ENCODE measurements around the gene MYPOP. TPM values are rescaled to one million over a fixed set of nuclear protein-coding genes. Genes with fewer than 3 reads are reported as not detected.
A peak's percentile ranks its signal among the peaks of the same experiment; 100 is the strongest.

MYPOP gene
- total RNA-seq, 2 donors from 2014 or later: 8.7 to 9.1 TPM

DNA sequence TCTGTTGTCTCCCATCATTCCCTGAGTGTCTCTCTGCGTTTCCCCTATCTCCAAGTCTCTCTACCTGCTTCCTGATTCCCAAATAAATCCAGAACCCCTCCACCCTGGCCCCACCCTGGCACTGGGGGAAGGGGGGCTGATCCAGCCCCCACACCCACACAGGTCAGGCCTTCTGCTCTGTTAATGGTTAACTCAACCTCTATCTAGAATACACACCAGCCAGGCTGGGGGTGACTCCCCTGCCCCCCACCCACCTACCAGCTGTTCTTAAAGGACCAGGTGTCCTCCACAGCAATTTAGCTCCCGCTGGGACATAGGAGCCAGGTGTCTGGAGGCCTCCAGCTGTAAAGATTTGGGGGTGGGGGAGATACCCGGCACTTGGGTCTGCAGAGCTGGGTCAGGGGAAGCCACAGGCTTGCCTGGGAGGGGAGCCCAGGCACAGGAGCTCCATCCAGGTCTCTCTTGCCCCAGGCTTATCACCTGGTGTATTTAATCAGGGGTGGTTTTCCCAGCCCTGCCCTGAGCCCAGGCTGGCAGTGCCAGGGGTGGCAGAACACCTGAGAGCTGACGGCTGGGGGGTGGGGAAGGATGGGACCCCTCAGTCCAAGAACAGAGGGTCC lies 20.4 kb downstream of the MYPOP start:
- no peak for DNase-seq (ENCODE audit: low spot score)
- intact Hi-C loops (cut with DNase I): loop anchor here (5.0 to 10.0 kb wide), 2 partner anchors 65 to 133 kb away; partner anchors contain the start of gene RSPH6A
- 42% methylated on average over 4 of the region's 4 CpGs for WGBS
- H3K27ac ChIP-seq: peak overlapping the region; percentile 76 to 82
- H3K4me1 ChIP-seq (replicated peaks): peaks cover 29% of the 10 kb centered on the region
- H3K27me3 ChIP-seq (replicated peaks; ENCODE audit: insufficient read depth): no peaks in the 10 kb centered on the region
- H3K9me3 ChIP-seq: no peaks in the 10 kb centered on the region
- H3K4me3 ChIP-seq: peak overlapping the region in 1 of 2 donors; percentile 36
- no peak for TF ChIP-seq POLR2A (IDR thresholded peaks at IDR 0.05)
- no peak for TF ChIP-seq POLR2AphosphoS5 (IDR thresholded peaks at IDR 0.05)
- TF ChIP-seq, protein P1, sequence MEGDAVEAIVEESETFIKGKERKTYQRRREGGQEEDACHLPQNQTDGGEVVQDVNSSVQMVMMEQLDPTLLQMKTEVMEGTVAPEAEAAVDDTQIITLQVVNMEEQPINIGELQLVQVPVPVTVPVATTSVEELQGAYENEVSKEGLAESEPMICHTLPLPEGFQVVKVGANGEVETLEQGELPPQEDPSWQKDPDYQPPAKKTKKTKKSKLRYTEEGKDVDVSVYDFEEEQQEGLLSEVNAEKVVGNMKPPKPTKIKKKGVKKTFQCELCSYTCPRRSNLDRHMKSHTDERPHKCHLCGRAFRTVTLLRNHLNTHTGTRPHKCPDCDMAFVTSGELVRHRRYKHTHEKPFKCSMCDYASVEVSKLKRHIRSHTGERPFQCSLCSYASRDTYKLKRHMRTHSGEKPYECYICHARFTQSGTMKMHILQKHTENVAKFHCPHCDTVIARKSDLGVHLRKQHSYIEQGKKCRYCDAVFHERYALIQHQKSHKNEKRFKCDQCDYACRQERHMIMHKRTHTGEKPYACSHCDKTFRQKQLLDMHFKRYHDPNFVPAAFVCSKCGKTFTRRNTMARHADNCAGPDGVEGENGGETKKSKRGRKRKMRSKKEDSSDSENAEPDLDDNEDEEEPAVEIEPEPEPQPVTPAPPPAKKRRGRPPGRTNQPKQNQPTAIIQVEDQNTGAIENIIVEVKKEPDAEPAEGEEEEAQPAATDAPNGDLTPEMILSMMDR (IDR thresholded peaks at IDR 0.05): no peak
- no peaks in the 10 kb centered on the region for H3K36me3 ChIP-seq

DNA sequence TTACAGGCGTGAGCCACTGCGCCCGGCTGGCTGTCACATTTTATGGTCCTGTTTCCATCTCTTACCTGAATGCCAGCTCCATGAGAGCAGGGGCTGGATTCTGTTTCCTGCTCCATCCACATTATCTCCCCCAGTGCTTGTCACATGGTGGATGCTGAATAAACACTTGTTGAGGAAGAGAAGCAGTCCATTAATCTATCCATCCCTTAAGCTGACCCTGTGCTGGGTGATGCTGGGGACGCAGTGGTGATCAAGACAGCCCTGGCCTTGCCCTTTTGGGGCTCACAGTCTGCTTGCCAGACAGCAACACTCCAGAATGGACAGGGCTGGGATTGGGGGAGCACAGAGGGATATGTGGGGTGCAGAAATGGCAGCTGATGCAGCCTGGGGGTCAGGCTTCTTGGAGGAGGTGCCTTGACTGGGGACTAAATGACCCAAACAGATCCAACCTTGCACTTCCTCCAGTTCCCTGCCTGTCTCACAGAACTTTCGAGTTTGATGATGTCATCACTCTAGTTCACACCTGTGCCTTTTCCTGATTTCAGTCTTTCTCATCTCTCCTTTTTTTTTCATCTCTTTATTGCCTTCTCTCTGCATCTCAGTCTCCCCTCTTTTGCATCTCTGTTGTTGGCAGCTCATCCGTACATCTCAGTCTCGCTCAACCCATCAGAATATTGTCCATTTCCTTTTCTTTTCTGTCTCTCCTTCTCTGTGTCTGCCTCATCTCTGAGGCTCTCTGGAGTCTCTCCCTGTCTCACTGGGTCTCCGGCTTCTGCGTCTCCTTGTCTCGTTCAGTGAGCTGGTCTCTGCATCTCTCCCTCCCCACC lies 21.1 kb downstream of the MYPOP start:
- 84% methylated on average over 10 of the region's 10 CpGs for WGBS
- Histone ChIP-seq H3K4me1 (replicated peaks) (peaks cover 29% of the 10 kb centered on the region), H3K9me3 (no peaks in the 10 kb centered on the region), H3K27ac (no peak overlapping the region), H3K27me3 (replicated peaks; ENCODE audit: insufficient read depth) (no peaks in the 10 kb centered on the region), H3K4me3 (no peak overlapping the region), H3K36me3 (no peaks in the 10 kb centered on the region)
- intact Hi-C loops (cut with DNase I): loop anchor here (5.0 to 10.0 kb wide), 2 partner anchors 64 to 134 kb away; partner anchors contain the start of gene RSPH6A
- TF ChIP-seq POLR2AphosphoS5 (IDR thresholded peaks at IDR 0.05) (no peak), POLR2A (IDR thresholded peaks at IDR 0.05) (no peak)
- no peak for DNase-seq (ENCODE audit: low spot score)

DNA sequence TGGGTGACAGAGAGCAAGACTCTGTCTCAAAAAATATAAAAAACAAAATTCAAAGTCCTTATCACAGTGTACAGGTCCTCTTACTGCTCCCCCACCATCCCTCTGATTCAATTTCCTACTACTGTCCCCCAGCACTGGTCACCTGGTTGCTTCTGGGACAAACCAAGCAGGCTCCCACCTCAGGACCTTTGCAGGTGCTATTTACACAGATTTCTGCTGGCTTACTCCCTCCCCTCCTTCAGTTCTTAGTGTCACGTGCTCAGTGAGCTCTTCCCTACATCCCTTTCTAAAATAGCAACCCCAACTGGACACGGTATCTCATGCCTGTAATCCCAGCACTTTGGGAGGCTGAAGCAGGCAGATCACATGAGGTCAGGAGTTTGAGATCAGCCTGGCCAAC lies 22.4 kb downstream of the MYPOP start:
- Histone ChIP-seq H3K27me3 (replicated peaks; ENCODE audit: insufficient read depth) (no peaks in the 10 kb centered on the region), H3K4me1 (replicated peaks) (peaks cover 24% of the 10 kb centered on the region), H3K9me3 (no peaks in the 10 kb centered on the region), H3K27ac (no peak overlapping the region), H3K4me3 (no peak overlapping the region), H3K36me3 (no peaks in the 10 kb centered on the region)
- whole genome bisulfite sequencing: 86% methylated on average over 2 of the region's 2 CpGs
- intact Hi-C loops (cut with DNase I): loop anchor here (5.0 to 10.0 kb wide), 2 partner anchors 63 to 135 kb away; partner anchors contain the start of gene RSPH6A
- no peak for DNase-seq (ENCODE audit: low spot score)
- TF ChIP-seq POLR2AphosphoS5 (IDR thresholded peaks at IDR 0.05) (no peak), POLR2A (IDR thresholded peaks at IDR 0.05) (no peak)

DNA sequence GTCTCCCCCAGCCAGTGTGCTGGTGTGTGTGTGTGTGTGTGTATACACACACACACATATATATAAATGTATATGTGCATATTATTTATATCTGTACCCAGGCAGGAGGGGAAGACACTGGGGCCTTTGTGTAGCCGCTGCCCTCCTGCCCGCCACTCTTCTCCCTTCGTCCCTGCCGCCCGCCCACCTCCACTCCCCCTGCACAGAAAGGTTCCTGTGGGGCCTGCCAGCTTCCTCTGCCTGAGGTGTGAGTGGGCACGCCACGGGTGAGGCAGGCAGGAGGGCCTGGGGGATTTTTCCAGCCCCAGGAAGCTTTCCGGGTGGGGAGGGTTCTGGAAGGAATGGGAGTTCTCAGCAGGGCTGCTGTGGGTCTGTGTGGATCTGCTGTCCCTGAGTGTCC lies 23.4 kb downstream of the MYPOP start:
- Histone ChIP-seq H3K36me3 (no peaks in the 10 kb centered on the region), H3K9me3 (no peaks in the 10 kb centered on the region), H3K4me3 (no peak overlapping the region), H3K27me3 (replicated peaks; ENCODE audit: insufficient read depth) (no peaks in the 10 kb centered on the region), H3K4me1 (replicated peaks) (peaks cover 16% of the 10 kb centered on the region), H3K27ac (peak overlapping the region; percentile 37 to 56)
- no peak for TF ChIP-seq POLR2A (IDR thresholded peaks at IDR 0.05)
- TF ChIP-seq, protein P1 (IDR thresholded peaks at IDR 0.05): no peak
- no peak for DNase-seq (ENCODE audit: low spot score)
- WGBS: 49% methylated on average over 8 of the region's 8 CpGs
- intact Hi-C loops (cut with DNase I): no loop called here

DNA sequence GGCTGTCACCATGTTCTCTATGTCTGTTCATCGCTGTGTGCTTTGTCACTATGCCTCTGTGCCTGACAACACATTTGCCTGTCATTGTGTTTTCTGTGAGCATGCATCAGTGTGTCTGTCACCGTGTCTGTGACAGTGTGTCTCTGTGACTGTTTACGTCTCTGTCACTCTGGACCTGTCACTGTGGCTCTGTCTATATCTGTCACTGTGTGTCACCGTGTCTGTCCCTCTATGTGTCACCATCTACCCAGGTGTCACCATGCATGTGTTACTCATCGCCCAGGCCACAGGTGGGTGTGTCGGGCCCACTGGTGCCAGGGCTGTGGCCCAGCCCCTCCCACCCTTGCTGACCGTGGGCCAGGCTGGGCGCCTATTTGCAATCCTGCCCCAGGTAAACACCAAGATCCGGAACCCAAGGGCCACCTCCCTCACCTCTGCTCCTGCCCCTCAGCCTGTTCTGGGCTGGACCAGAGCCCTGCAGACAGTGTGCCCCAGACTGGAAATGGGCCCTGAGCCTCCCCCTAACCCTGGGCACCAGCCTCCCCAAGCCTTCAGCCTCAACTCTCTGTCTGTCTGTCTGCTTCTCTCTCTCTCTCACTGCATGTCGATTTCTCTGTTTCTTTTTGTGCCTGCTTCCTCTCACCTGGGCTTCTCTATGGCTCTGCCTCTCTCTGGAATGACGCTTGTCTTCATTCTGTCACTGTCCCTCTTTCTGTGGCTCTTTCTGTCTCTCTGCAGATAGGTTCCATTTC lies 24.2 kb downstream of the MYPOP start:
- DNase-seq (ENCODE audit: low spot score): peak; percentile 51
- WGBS: 59% methylated on average over 11 of the region's 11 CpGs
- Histone ChIP-seq H3K4me3 (no peak overlapping the region), H3K36me3 (no peaks in the 10 kb centered on the region), H3K27me3 (replicated peaks; ENCODE audit: insufficient read depth) (no peaks in the 10 kb centered on the region), H3K4me1 (replicated peaks) (peaks cover 9% of the 10 kb centered on the region), H3K9me3 (no peaks in the 10 kb centered on the region), H3K27ac (peak overlapping the region; percentile 37 to 56)
- TF ChIP-seq, protein P1 (IDR thresholded peaks at IDR 0.05): no peak
- TF ChIP-seq POLR2AphosphoS5 (IDR thresholded peaks at IDR 0.05) (peak; percentile 8), POLR2A (IDR thresholded peaks at IDR 0.05) (peak; percentile 16)
- intact Hi-C loops (cut with DNase I): no loop called here

Data from prostate gland (tissue), 2 donors.